Stomach smooth muscle (tissue), 2 donors: ENCODE results near the gene RBBP4.

Experiments used
- H3K27ac ChIP-seq: one replicate; pipeline ENCODE4 v1.7.0; 2013; ENCODE audit warnings: mild to moderate bottlenecking, low read length, inconsistent platforms
- H3K27me3 ChIP-seq, 2 donors: one replicate each; pipeline ENCODE4 v1.7.0; 2013; ENCODE audit warnings: low read length in 2 of 2; ENCODE audit not compliant: insufficient read depth in 2 of 2, control insufficient read depth in 1 of 2
- H3K36me3 ChIP-seq, 2 donors: one replicate each; pipeline ENCODE4 v1.7.0; 2013; ENCODE audit warnings: low read length in 2 of 2; ENCODE audit not compliant: control insufficient read depth in 2 of 2, insufficient read depth in 2 of 2
- H3K4me1 ChIP-seq: one replicate; pipeline ENCODE4 v1.7.0; 2013; ENCODE audit warnings: low read length; ENCODE audit not compliant: control insufficient read depth, insufficient read depth
- H3K4me3 ChIP-seq, 2 donors: one replicate each; pipeline ENCODE4 v1.7.0; 2013; ENCODE audit warnings: low read length in 2 of 2
- H3K9ac ChIP-seq, 2 donors: one replicate each; pipeline ENCODE4 v1.7.0; 2013; ENCODE audit warnings: low read length in 2 of 2, mild to moderate bottlenecking in 1 of 2
- H3K9me3 ChIP-seq, 2 donors: one replicate each; pipeline ENCODE4 v1.7.0; 2013; ENCODE audit warnings: low read length in 2 of 2; ENCODE audit not compliant: control insufficient read depth in 2 of 2
- donor health status: healthy.
- donor health status: Pancreatic carcinoma.

The RBBP4 gene

DNA sequence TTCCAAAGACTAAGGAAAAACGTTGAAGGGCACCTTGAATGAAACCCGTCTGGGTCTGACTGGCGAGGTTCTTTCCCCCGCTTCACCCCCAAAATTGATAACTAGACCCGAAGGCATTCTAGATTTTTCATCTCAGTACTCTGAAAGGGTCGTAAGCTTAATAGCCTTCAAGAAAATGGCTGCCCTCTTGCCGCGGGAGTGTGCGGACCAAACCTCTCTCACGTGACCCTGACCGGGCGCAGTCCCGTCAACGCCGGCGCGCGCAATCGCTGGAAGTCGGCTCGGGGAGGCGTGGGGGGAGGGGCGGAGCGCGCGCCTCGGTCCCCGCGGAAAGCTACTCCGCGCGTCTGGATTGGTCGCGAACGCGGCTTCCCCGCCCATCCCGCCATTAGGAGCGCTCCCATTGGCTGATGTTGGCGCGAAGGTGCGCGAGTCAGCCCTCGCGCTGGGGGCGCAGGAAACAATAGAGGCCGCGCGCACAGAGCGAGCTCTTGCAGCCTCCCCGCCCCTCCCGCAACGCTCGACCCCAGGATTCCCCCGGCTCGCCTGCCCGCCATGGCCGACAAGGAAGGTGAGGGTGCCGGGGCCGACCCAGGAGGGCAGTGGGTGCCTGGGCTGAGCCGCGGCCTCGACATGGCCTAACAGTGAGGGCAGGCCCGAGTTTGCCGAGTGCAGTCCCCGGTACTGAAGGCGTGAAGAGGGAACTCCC, at the start of gene RBBP4:
Gene RBBP4, plus strand, starts transcription at position 457 of the 709 bp plus-strand sequence. Its CDS starts 99 bp downstream, at position 556.
- H3K4me3 ChIP-seq = peak within 1 kb of the TSS; percentile 94 to 98
- H3K27me3 ChIP-seq = no peaks in the 10 kb centered on the region
- peak within 1 kb of the TSS; percentile 100 for H3K27ac ChIP-seq
- H3K9me3 ChIP-seq = no peaks in the 10 kb centered on the region
- peaks cover 6 to 8% of the 10 kb centered on the region in 2 donors for H3K36me3 ChIP-seq
- peaks cover 35% of the 10 kb centered on the region for H3K4me1 ChIP-seq
- H3K9ac ChIP-seq = peak within 1 kb of the TSS; percentile 97 to 98

- H3K27ac ChIP-seq = no peak overlapping the region
- H3K36me3 ChIP-seq = peaks cover 0 to 6% of the 10 kb centered on the region in 2 donors
- H3K9ac ChIP-seq = no peak overlapping the region
- H3K9me3 ChIP-seq = no peaks in the 10 kb centered on the region
- H3K4me3 ChIP-seq = no peak overlapping the region
- H3K27me3 ChIP-seq = no peaks in the 10 kb centered on the region
- H3K4me1 ChIP-seq = no peaks in the 10 kb centered on the region
These were observed 45.1 kb upstream of the RBBP4 start for GRCh38 chr1:32605711-32606424.

DNA sequence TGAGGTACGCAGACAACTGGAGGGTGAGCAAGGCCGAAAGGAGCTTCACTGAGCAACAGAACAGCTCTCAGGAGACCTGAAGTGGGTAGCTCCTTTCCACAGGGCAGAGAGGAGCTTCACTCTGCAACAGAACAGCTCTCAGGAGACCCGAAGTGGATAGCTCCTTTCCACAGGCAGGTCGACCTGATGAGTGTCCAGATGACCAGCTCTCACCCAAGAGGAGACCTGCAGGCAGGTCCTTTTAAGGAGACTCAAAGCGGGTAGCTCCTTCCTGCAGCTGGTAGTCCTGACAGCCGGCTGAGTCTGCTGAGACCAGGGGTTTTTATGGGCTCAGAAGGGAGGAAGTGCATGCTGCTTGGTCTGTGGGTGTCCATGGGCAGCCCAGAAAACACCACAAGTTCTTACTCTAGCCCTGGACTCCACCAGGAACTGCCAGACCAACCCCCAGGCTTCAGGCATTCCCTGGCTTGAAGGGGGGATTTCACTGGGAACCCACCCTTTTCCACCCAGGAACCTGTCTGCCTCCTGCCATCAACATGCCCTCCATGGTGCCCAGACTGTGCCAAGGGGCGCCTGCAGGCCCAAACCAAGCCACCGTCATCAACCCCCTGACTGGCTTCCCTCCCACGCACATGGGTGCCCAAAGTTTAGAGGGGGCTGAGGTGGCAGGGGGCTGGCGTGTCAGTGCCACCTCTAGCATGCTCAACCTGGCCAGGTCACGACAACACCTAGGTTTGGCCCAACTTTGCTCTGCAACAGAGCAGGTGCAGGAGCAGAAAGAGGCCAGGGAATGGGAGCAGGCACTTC, 44.2 kb upstream of the RBBP4 start:
- Histone ChIP-seq H3K4me3 (no peak overlapping the region), H3K36me3 (peaks cover 0 to 6% of the 10 kb centered on the region in 2 donors), H3K27me3 (no peaks in the 10 kb centered on the region)

GRCh38 chr1:32609180-32609579, 41.8 kb upstream of the RBBP4 start:
- Histone ChIP-seq H3K4me3 (no peak overlapping the region), H3K9me3 (no peaks in the 10 kb centered on the region), H3K27ac (no peak overlapping the region), H3K27me3 (no peaks in the 10 kb centered on the region), H3K4me1 (peaks cover 7% of the 10 kb centered on the region), H3K36me3 (peaks cover 0 to 6% of the 10 kb centered on the region in 2 donors), H3K9ac (no peak overlapping the region)

More for the DNA sequence above, 44.2 kb upstream of the RBBP4 start:
- no peak overlapping the region for H3K27ac ChIP-seq
- no peaks in the 10 kb centered on the region for H3K9me3 ChIP-seq
- H3K4me1 ChIP-seq = no peaks in the 10 kb centered on the region
- H3K9ac ChIP-seq = no peak overlapping the region

DNA sequence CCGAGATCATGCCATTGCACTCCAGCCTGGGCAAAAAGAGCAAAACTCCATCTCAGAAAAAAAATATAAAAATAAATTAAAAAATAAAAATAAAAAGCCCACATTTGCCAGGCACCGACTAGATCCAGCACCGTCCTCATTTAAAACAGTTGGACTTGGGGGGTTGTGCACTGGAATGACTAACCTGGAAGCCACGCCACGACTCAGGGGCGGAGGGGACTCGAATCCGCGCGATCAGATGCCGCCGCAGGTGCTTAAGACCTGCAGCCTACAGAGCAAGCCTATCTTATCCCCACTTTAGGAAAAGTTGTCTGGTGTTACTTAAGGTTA, 39.2 kb upstream of the RBBP4 start:
- H3K9ac ChIP-seq = peak overlapping the region; percentile 57 to 69
- H3K27me3 ChIP-seq = no peaks in the 10 kb centered on the region
- peaks cover 7% of the 10 kb centered on the region for H3K4me1 ChIP-seq
- peak overlapping the region; percentile 69 to 78 for H3K4me3 ChIP-seq
- no peak overlapping the region for H3K27ac ChIP-seq
- no peaks in the 10 kb centered on the region for H3K9me3 ChIP-seq
- no peaks in the 10 kb centered on the region for H3K36me3 ChIP-seq

DNA sequence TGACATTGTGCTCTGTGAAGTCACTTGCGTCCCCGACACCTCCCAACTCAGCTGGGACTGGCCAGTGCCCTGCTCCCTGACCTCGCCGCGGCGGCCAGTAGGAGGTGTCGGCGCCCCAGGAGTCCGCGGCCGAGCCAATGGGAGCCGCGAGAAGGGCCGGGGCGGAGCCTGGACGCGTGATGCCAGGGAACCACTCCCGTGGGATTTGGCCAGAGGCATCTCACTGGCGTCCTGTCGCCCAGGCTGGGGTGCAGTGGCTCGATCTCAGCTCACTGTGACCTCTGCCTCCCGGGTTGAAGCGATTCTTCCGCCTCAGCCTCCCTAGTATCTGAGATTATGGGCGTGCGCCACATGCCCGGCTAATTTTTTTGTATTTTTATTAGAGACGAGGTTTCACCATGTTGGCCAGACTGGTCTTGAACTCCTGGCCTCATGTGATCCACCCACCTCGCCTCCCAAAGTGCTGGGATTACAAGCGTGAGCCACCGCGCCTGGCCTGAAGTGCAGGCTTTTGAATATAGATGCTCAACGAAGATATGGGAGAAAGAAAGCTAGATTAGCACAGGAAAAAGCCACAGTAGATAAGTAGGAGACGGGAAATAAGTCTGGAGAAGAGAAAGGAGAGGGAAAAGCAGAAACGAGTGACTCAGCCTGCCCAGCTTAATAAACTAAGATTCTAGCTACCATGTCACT, 38.7 kb upstream of the RBBP4 start:
- H3K4me1 ChIP-seq = peaks cover 7% of the 10 kb centered on the region
- no peaks in the 10 kb centered on the region for H3K36me3 ChIP-seq
- no peaks in the 10 kb centered on the region for H3K9me3 ChIP-seq
- H3K27ac ChIP-seq = no peak overlapping the region
- peak overlapping the region; percentile 57 to 69 for H3K9ac ChIP-seq
- peak overlapping the region; percentile 69 to 78 for H3K4me3 ChIP-seq
- no peaks in the 10 kb centered on the region for H3K27me3 ChIP-seq

DNA sequence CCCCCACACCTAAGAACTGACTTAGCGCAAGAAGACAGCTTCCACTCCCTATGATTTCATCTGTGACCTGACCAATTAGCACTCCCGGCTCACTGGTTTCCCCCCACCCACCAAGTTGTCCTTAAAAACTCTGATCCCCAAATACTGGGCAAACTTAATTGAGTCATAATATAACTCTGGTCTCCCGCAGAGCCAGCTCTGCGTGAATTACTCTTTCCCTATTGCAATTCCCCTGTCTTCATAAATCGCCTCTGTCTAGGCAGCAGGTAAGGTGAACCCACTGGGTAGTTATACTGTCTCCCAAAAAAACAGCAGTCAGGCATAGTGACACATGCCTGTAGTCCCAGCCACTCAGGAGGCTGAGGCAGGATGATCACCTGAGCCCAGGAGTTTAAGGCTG, 37.5 kb upstream of the RBBP4 start:
- H3K4me3 ChIP-seq = no peak overlapping the region
- H3K4me1 ChIP-seq = peaks cover 7% of the 10 kb centered on the region
- no peaks in the 10 kb centered on the region for H3K27me3 ChIP-seq
- H3K36me3 ChIP-seq = no peaks in the 10 kb centered on the region
- no peak overlapping the region for H3K27ac ChIP-seq
- H3K9me3 ChIP-seq = no peaks in the 10 kb centered on the region
- no peak overlapping the region for H3K9ac ChIP-seq

DNA sequence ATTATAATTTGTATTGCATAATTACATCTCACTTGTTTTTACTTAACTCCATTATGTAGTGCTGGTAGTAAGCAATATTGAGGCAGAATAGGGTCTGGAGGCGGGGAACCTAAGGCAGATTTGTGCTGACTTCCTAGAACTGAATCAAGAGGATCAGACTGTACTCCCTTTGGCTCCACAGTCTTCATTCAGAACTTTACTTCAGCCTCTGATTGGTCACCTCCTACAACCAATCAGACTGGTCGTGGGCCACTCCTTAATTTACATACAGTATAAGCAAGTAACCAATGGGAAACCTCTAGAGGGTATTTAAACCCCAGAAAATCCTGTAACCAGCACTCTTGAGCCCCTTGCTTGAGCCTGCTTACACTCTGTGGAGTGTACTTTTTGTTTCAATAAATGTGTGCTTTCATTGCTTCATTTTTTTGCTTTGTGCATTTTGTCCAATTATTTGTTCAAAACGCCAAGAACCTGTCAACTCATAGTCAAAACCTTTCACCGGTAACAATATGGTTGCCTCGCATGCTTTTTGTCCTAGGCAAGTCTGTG, 32.3 kb upstream of the RBBP4 start:
- Histone ChIP-seq H3K4me1 (peaks cover 2% of the 10 kb centered on the region), H3K4me3 (no peak overlapping the region), H3K36me3 (no peaks in the 10 kb centered on the region), H3K9me3 (no peaks in the 10 kb centered on the region), H3K27ac (no peak overlapping the region), H3K9ac (no peak overlapping the region), H3K27me3 (no peaks in the 10 kb centered on the region)

DNA sequence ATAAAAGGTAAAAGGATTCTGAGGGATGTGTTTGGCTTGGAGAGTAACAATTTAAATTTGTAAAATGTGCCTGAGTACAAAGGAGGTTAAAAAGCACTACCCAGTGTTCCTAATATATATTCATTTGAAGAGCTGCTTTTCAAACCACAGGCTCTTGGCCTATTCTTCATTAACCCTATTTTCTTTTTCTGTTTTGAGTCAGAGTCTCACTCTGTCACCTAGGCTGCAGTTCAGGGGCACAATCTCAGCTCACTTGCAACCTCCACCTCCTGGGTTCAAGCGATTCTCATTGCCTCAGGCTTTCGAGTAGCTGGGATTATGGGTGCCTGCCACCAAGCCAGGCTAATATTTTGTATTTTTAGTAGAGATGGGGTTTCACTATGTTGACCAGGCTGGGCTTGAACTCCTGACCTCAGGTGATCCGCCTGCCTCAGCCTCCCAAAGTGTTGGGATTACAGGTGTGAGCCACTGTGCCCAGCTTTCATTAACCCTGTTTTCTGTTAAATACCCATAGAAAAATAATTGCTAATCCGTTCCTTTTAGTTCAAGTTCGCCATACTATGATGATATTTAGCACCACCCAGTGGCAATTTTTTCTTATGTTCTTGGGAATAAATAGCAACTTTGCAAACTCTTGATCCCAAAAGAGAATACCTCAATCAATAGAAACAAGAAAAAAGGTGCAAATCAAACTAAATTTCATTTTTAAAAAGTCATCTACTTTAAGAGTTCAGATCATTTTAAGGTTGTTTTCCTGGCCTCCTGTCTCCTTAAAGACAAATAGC, 31.1 kb upstream of the RBBP4 start:
- Histone ChIP-seq H3K27ac (no peak overlapping the region), H3K9ac (no peak overlapping the region), H3K27me3 (no peaks in the 10 kb centered on the region), H3K36me3 (no peaks in the 10 kb centered on the region), H3K4me1 (peaks cover 2% of the 10 kb centered on the region), H3K4me3 (no peak overlapping the region), H3K9me3 (no peaks in the 10 kb centered on the region)
